Transverse colon (tissue), 3 donors: Measurements from ENCODE around the gene LRRN4CL.

Experiments
- EP300 ChIP-seq: sonication (generic); formaldehyde crosslinking; IDR thresholded peaks from one replicate; pipeline ENCODE4 v1.6.1; 2017; ENCODE audit warnings: antibody characterized with exemption, low read depth
- POLR2A ChIP-seq: fragments of 450-650 bp; IDR thresholded peaks from one replicate; pipeline ENCODE4 v1.6.1; 2016; ENCODE audit warnings: antibody characterized with exemption, mild to moderate bottlenecking, moderate library complexity
- TF ChIP-seq, protein P1 (sequence below), 5 experiments: fragments of 200-600 bp in 3 of 5; fragments of 450-650 bp in 2 of 5; sonication (generic) in 3 of 5; IDR thresholded peaks; 1 replicate in 2 of 5; 2 replicates in 3 of 5; pipeline ENCODE4 v1.5.1; 2016 to 2017; ENCODE audit warnings: antibody characterized with exemption in 5 of 5, inconsistent platforms in 3 of 5, mild to moderate bottlenecking in 2 of 5, moderate library complexity in 1 of 5

DNA sequence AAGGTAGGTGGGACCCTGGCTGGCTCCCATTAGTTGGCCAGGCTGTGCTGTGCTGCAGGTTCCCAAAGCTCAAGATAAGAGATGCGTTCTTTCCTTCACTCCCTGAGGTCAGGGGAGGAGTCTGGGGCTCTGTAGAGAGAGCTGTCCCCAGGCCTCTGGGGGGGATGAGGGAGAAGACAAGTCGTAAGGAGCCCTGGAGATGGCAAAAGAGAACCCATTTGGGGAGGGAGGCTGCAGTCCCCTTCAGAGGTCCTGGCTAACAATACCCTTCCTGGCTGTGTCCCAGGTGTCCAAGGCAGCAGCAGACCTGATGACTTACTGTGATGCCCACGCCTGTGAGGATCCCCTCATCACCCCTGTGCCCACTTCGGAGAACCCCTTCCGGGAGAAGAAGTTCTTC is 19.1 kb upstream of the LRRN4CL start:
- TF ChIP-seq, protein P1, sequence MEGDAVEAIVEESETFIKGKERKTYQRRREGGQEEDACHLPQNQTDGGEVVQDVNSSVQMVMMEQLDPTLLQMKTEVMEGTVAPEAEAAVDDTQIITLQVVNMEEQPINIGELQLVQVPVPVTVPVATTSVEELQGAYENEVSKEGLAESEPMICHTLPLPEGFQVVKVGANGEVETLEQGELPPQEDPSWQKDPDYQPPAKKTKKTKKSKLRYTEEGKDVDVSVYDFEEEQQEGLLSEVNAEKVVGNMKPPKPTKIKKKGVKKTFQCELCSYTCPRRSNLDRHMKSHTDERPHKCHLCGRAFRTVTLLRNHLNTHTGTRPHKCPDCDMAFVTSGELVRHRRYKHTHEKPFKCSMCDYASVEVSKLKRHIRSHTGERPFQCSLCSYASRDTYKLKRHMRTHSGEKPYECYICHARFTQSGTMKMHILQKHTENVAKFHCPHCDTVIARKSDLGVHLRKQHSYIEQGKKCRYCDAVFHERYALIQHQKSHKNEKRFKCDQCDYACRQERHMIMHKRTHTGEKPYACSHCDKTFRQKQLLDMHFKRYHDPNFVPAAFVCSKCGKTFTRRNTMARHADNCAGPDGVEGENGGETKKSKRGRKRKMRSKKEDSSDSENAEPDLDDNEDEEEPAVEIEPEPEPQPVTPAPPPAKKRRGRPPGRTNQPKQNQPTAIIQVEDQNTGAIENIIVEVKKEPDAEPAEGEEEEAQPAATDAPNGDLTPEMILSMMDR (IDR thresholded peaks at IDR 0.05): no peak
- TF ChIP-seq POLR2A (no peak), EP300 (no peak)
